Type B pancreatic cell (in vitro differentiated cells): Measurements from ENCODE around the gene FOSL1. TPM values are rescaled to one million over a fixed set of nuclear protein-coding genes. Genes with fewer than 3 reads are reported as not detected.

ENCODE experiments used
- DNase-seq: peaks from one replicate; pipeline ENCODE4 v3.0.0; 2021; ENCODE audit warnings: mixed read lengths; ENCODE audit not compliant: unreplicated experiment; ENCODE audit errors: extremely low spot score
- H3K27ac Mint-ChIP-seq: 2 replicates; pipeline ENCODE4 v1.8.0; 2021; ENCODE audit warnings: mild to moderate bottlenecking, mixed read lengths
- H3K27me3 Mint-ChIP-seq: 2 replicates; pipeline ENCODE4 v1.8.0; 2021; ENCODE audit warnings: mixed read lengths
- H3K36me3 Mint-ChIP-seq: 2 replicates; pipeline ENCODE4 v1.8.0; 2021; ENCODE audit warnings: mixed read lengths
- H3K4me1 Mint-ChIP-seq: one replicate; pipeline ENCODE4 v1.8.0; 2021; ENCODE audit warnings: mixed read lengths; ENCODE audit not compliant: unreplicated experiment
- H3K4me3 Mint-ChIP-seq: 2 replicates; pipeline ENCODE4 v1.8.0; 2021; ENCODE audit warnings: mild to moderate bottlenecking, mixed read lengths
- H3K9me3 Mint-ChIP-seq: 2 replicates; pipeline ENCODE4 v1.8.0; 2021; ENCODE audit warnings: mixed read lengths
- total RNA-seq: library from RNA; stranded (reverse); gene quantifications from 2 replicates; pipeline ENCODE4 v1.2.1, GENCODE V29; 2021; ENCODE audit warnings: low replicate concordance
- TF ChIP-seq, protein P1 (sequence below): fragments of 200-600 bp; sonication (generic); conservative IDR thresholded peaks from 2 replicates; pipeline ENCODE4 v1.5.0; 2021; ENCODE audit warnings: antibody characterized with exemption, mild to moderate bottlenecking

The FOSL1 gene
- total RNA-seq, 1 donor from 2014 or later = 2.1 TPM

GRCh38 chr11:65862941-65863888 lies 37.0 kb downstream of the FOSL1 start:
- DNase-seq = no peak
- Mint-ChIP-seq H3K4me1 (peaks cover 21% of the 10 kb centered on the region), H3K27ac (peak overlapping the region; percentile 71), H3K9me3 (no peaks in the 10 kb centered on the region), H3K4me3 (peak overlapping the region; percentile 68), H3K27me3 (no peaks in the 10 kb centered on the region), H3K36me3 (peaks cover 4% of the 10 kb centered on the region)
- TF ChIP-seq, protein P1, sequence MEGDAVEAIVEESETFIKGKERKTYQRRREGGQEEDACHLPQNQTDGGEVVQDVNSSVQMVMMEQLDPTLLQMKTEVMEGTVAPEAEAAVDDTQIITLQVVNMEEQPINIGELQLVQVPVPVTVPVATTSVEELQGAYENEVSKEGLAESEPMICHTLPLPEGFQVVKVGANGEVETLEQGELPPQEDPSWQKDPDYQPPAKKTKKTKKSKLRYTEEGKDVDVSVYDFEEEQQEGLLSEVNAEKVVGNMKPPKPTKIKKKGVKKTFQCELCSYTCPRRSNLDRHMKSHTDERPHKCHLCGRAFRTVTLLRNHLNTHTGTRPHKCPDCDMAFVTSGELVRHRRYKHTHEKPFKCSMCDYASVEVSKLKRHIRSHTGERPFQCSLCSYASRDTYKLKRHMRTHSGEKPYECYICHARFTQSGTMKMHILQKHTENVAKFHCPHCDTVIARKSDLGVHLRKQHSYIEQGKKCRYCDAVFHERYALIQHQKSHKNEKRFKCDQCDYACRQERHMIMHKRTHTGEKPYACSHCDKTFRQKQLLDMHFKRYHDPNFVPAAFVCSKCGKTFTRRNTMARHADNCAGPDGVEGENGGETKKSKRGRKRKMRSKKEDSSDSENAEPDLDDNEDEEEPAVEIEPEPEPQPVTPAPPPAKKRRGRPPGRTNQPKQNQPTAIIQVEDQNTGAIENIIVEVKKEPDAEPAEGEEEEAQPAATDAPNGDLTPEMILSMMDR = no peak

- Mint-ChIP-seq H3K36me3 (peaks cover 4% of the 10 kb centered on the region), H3K9me3 (no peaks in the 10 kb centered on the region), H3K4me3 (peak overlapping the region; percentile 68), H3K27me3 (no peaks in the 10 kb centered on the region), H3K4me1 (peaks cover 15% of the 10 kb centered on the region), H3K27ac (peak overlapping the region; percentile 71)
- DNase-seq = no peak
- TF ChIP-seq, protein P1 = no peak
Observed at GRCh38 chr11:65862191-65862735, 37.9 kb downstream of the FOSL1 start.

DNA sequence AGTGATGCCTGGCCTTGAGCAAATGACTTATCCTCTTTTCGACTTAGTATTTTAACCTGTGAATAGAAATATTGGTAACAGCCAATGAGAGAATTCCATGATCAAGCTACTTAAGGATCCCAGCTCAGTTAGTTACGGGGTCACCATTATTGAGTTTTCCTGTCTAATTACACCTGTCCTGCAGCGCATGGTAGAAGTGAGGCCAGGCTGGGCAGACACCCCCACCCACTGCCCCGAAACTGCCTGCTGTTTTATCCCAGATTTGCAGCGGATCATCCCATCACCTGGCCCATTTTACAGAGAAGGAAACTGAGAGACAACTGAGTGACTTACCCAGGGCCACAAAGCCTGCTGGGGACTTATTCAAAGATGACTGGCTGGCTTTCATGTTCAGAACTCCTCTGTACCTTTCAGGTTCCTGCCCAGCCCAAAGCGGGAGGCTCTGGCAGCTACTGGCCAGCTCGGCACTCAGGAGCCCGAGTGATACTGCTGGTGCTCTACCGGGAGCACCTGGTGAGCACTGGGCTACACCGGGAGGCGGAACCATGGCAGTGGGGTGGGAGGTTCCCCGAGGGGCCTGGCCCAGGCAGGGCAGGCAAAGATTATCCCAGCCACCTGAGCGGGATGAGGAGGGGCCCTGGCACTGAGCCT lies 38.5 kb downstream of the FOSL1 start:
- Mint-ChIP-seq H3K27ac (peak overlapping the region; percentile 97), H3K4me1 (peaks cover 16% of the 10 kb centered on the region), H3K9me3 (no peaks in the 10 kb centered on the region), H3K27me3 (no peaks in the 10 kb centered on the region), H3K4me3 (peak overlapping the region; percentile 90), H3K36me3 (peaks cover 7% of the 10 kb centered on the region)
- TF ChIP-seq, protein P1 = no peak
- no peak for DNase-seq

GRCh38 chr11:65861165-65861505 lies 39.1 kb downstream of the FOSL1 start:
- peak overlapping the region; percentile 97 for H3K27ac Mint-ChIP-seq
- H3K9me3 Mint-ChIP-seq = no peaks in the 10 kb centered on the region
- DNase-seq = no peak
- H3K4me1 Mint-ChIP-seq = peaks cover 21% of the 10 kb centered on the region
- TF ChIP-seq, protein P1 = no peak
- H3K4me3 Mint-ChIP-seq = peak overlapping the region; percentile 90
- no peaks in the 10 kb centered on the region for H3K27me3 Mint-ChIP-seq
- H3K36me3 Mint-ChIP-seq = peaks cover 12% of the 10 kb centered on the region

GRCh38 chr11:65860278-65861164 lies 39.7 kb downstream of the FOSL1 start, which contains the start of gene MUS81:
Gene MUS81 (plus strand): TSS chr11:65860433. CDS start chr11:65860754, 321 bp downstream.
- Mint-ChIP-seq H3K4me3 (peak within 1 kb of the TSS; percentile 90), H3K36me3 (peaks cover 15% of the 10 kb centered on the region), H3K4me1 (peaks cover 24% of the 10 kb centered on the region), H3K27ac (peak within 1 kb of the TSS; percentile 97), H3K27me3 (no peaks in the 10 kb centered on the region), H3K9me3 (no peaks in the 10 kb centered on the region)
- peak; percentile 97 for DNase-seq
- TF ChIP-seq, protein P1 = peak; percentile 98
